Kidney epithelial cell (primary cell): ENCODE data around the gene ADAP1. TPM values are rescaled to one million over a fixed set of nuclear protein-coding genes. Genes with fewer than 3 reads are reported as not detected.

Experiments
- DNase-seq: peaks from one replicate; pipeline ENCODE4 v3.0.0-alpha.2; 2010; ENCODE audit warnings: low read depth
- H3K27me3 ChIP-seq: 2 replicates; pipeline ENCODE4 v1.6.0; 2011; ENCODE audit warnings: low read length; ENCODE audit not compliant: control insufficient read depth, insufficient read depth
- H3K36me3 ChIP-seq: 2 replicates; pipeline ENCODE4 v1.5.1; 2011; ENCODE audit warnings: low read length; ENCODE audit not compliant: control insufficient read depth, insufficient read depth
- H3K4me3 ChIP-seq: 2 replicates; pipeline ENCODE4 v1.5.1; 2011; ENCODE audit warnings: low read depth, mild to moderate bottlenecking, control low read depth, low read length
- total RNA-seq: library from RNA; depleted of rRNA; stranded (reverse); fragments of >200 nt; gene quantifications from 2 replicates; pipeline ENCODE4 v1.2.3, GENCODE V29; 2015
- TF ChIP-seq, protein P1 (sequence below): IDR thresholded peaks from 2 replicates; pipeline ENCODE4 v1.5.1; 2011; ENCODE audit warnings: mild to moderate bottlenecking, moderate library complexity, low read length, control low read depth, inconsistent platforms; ENCODE audit not compliant: insufficient read depth, poor library complexity, severe bottlenecking

ADAP1 gene
- total RNA-seq, 1 donor from 2014 or later = 14.3 TPM

GRCh38 chr7:849781-850180 lies 104.7 kb downstream of the ADAP1 start:
- H3K4me3 ChIP-seq = no peak overlapping the region
- peaks cover 6% of the 10 kb centered on the region for H3K36me3 ChIP-seq
- DNase-seq = no peak
- TF ChIP-seq, protein P1, sequence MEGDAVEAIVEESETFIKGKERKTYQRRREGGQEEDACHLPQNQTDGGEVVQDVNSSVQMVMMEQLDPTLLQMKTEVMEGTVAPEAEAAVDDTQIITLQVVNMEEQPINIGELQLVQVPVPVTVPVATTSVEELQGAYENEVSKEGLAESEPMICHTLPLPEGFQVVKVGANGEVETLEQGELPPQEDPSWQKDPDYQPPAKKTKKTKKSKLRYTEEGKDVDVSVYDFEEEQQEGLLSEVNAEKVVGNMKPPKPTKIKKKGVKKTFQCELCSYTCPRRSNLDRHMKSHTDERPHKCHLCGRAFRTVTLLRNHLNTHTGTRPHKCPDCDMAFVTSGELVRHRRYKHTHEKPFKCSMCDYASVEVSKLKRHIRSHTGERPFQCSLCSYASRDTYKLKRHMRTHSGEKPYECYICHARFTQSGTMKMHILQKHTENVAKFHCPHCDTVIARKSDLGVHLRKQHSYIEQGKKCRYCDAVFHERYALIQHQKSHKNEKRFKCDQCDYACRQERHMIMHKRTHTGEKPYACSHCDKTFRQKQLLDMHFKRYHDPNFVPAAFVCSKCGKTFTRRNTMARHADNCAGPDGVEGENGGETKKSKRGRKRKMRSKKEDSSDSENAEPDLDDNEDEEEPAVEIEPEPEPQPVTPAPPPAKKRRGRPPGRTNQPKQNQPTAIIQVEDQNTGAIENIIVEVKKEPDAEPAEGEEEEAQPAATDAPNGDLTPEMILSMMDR = no peak
- no peaks in the 10 kb centered on the region for H3K27me3 ChIP-seq

GRCh38 chr7:849145-849544 lies 105.3 kb downstream of the ADAP1 start:
- DNase-seq = no peak
- Histone ChIP-seq H3K27me3 (no peaks in the 10 kb centered on the region), H3K36me3 (peaks cover 6% of the 10 kb centered on the region), H3K4me3 (no peak overlapping the region)
- TF ChIP-seq, protein P1 = no peak

Other genes with a start within 250 kb of the ADAP1 start
- 59.7 and 70.6 TPM in 2 replicates for gene DNAAF5, start 228.0 kb downstream of the ADAP1 start, total RNA-seq
- gene PRKAR1B, start 227.4 kb downstream of the ADAP1 start, total RNA-seq = 23.7 and 23.8 TPM in 2 replicates
- gene SUN1, start 122.2 kb downstream of the ADAP1 start, total RNA-seq = 192 and 220 TPM in 2 replicates
- gene GET4, start 78.1 kb downstream of the ADAP1 start, total RNA-seq = 59.6 and 63.1 TPM in 2 replicates
- gene COX19, start 20.9 kb upstream of the ADAP1 start, total RNA-seq = 14.1 and 15.5 TPM in 2 replicates
- 0.75 TPM in 1 of 2 replicates, not detected in the other for gene CYP2W1, start 28.5 kb upstream of the ADAP1 start, total RNA-seq
- gene GPR146, start 89.9 kb upstream of the ADAP1 start, total RNA-seq = 0.21 TPM in 2 replicates
- 0.08 and 0.55 TPM in 2 replicates for gene GPER1, start 133.4 kb upstream of the ADAP1 start, total RNA-seq
- 28.0 and 33.2 TPM in 2 replicates for gene ZFAND2A, start 205.5 kb upstream of the ADAP1 start, total RNA-seq